Measurements from ENCODE around the gene FGF3. TPM values are rescaled to one million over a fixed set of nuclear protein-coding genes. Genes with fewer than 3 reads are reported as not detected.

FGF3 gene
- total and polyA plus RNA-seq, 5 experiments from 2014 or later = not detected

- DNase-seq = peak in 1 of 10 donors; percentile 24
- peaks cover 11 to 63% (median 30%) of the 10 kb centered on the region in 5 donors for H3K27me3 Mint-ChIP-seq
- H3K4me1 Mint-ChIP-seq = peaks cover 0 to 6% (median 0%) of the 10 kb centered on the region in 4 donors
- peaks cover 0 to 3% (median 0%) of the 10 kb centered on the region in 9 donors for H3K9me3 Mint-ChIP-seq
- no peak for ATAC-seq
- H3K36me3 Mint-ChIP-seq = no peaks in the 10 kb centered on the region
- no peak overlapping the region for H3K27ac Mint-ChIP-seq
- POLR2A ChIA-PET = no interaction called here
- H3K4me3 Mint-ChIP-seq = no peak overlapping the region
Measured at GRCh38 chr11:69816671-69817070, 2.5 kb downstream of the FGF3 start.

- ATAC-seq (no peak), DNase-seq (peak in 1 of 10 donors; percentile 61)
- no peak overlapping the region for H3K27ac Mint-ChIP-seq
- peaks cover 11 to 62% (median 30%) of the 10 kb centered on the region in 5 donors for H3K27me3 Mint-ChIP-seq
- no peaks in the 10 kb centered on the region for H3K36me3 Mint-ChIP-seq
- peaks cover 0 to 3% (median 0%) of the 10 kb centered on the region in 9 donors for H3K9me3 Mint-ChIP-seq
- POLR2A ChIA-PET = no interaction called here
- H3K4me1 Mint-ChIP-seq = peaks cover 0 to 6% (median 0%) of the 10 kb centered on the region in 4 donors
- no peak overlapping the region for H3K4me3 Mint-ChIP-seq
Measured at GRCh38 chr11:69815973-69816372, 3.2 kb downstream of the FGF3 start.

- Mint-ChIP-seq H3K36me3 (no peaks in the 10 kb centered on the region), H3K9me3 (peaks cover 0 to 3% (median 0%) of the 10 kb centered on the region in 9 donors), H3K27ac (no peak overlapping the region), H3K4me1 (peaks cover 0 to 6% (median 0%) of the 10 kb centered on the region in 4 donors), H3K27me3 (peaks cover 8 to 58% (median 29%) of the 10 kb centered on the region in 5 donors), H3K4me3 (no peak overlapping the region)
- POLR2A ChIA-PET = no interaction called here
- ATAC-seq (no peak), DNase-seq (no peak)
Measured at GRCh38 chr11:69814902-69815301, 4.3 kb downstream of the FGF3 start.

GRCh38 chr11:69814411-69814810, 4.8 kb downstream of the FGF3 start:
- Mint-ChIP-seq H3K27me3 (peaks cover 10 to 58% (median 30%) of the 10 kb centered on the region in 5 donors), H3K4me1 (peaks cover 0 to 7% (median 0%) of the 10 kb centered on the region in 4 donors), H3K4me3 (no peak overlapping the region), H3K9me3 (peaks cover 0 to 3% (median 0%) of the 10 kb centered on the region in 9 donors), H3K27ac (no peak overlapping the region), H3K36me3 (no peaks in the 10 kb centered on the region)
- no peak for ATAC-seq
- peak in 1 of 10 donors; percentile 54 for DNase-seq
- POLR2A ChIA-PET = no interaction called here

- H3K9me3 Mint-ChIP-seq = peaks cover 0 to 3% (median 0%) of the 10 kb centered on the region in 9 donors
- DNase-seq (no peak), ATAC-seq (no peak)
- H3K27ac Mint-ChIP-seq = no peak overlapping the region
- POLR2A ChIA-PET = no interaction called here
- H3K36me3 Mint-ChIP-seq = no peaks in the 10 kb centered on the region
- H3K4me3 Mint-ChIP-seq = no peak overlapping the region
- H3K4me1 Mint-ChIP-seq = peaks cover 0 to 8% (median 0%) of the 10 kb centered on the region in 4 donors
- peaks cover 11 to 57% (median 32%) of the 10 kb centered on the region in 5 donors for H3K27me3 Mint-ChIP-seq
Measured at GRCh38 chr11:69813839-69814238, 5.4 kb downstream of the FGF3 start.

- H3K27me3 Mint-ChIP-seq = peaks cover 11 to 57% (median 35%) of the 10 kb centered on the region in 5 donors
- H3K9me3 Mint-ChIP-seq = peaks cover 0 to 3% (median 0%) of the 10 kb centered on the region in 9 donors
- ATAC-seq (no peak), DNase-seq (no peak)
- no peak overlapping the region for H3K27ac Mint-ChIP-seq
- peaks cover 0 to 8% (median 0%) of the 10 kb centered on the region in 4 donors for H3K4me1 Mint-ChIP-seq
- no peaks in the 10 kb centered on the region for H3K36me3 Mint-ChIP-seq
- no peak overlapping the region for H3K4me3 Mint-ChIP-seq
- POLR2A ChIA-PET = no interaction called here
Measured at GRCh38 chr11:69812946-69813345, 6.3 kb downstream of the FGF3 start.

- peaks cover 0 to 3% (median 0%) of the 10 kb centered on the region in 9 donors for H3K9me3 Mint-ChIP-seq
- no peak overlapping the region for H3K27ac Mint-ChIP-seq
- POLR2A ChIA-PET = no interaction called here
- DNase-seq (no peak), ATAC-seq (no peak)
- no peak overlapping the region for H3K4me3 Mint-ChIP-seq
- H3K36me3 Mint-ChIP-seq = no peaks in the 10 kb centered on the region
- peaks cover 0 to 8% (median 0%) of the 10 kb centered on the region in 4 donors for H3K4me1 Mint-ChIP-seq
- H3K27me3 Mint-ChIP-seq = peaks cover 11 to 64% (median 35%) of the 10 kb centered on the region in 5 donors
Measured at GRCh38 chr11:69812256-69812655, 7.0 kb downstream of the FGF3 start.

- Mint-ChIP-seq H3K27ac (no peak overlapping the region), H3K27me3 (peaks cover 11 to 61% (median 32%) of the 10 kb centered on the region in 5 donors), H3K9me3 (peaks cover 0 to 3% (median 0%) of the 10 kb centered on the region in 9 donors), H3K4me1 (peaks cover 0 to 8% (median 0%) of the 10 kb centered on the region in 4 donors), H3K36me3 (no peaks in the 10 kb centered on the region), H3K4me3 (no peak overlapping the region)
- DNase-seq (no peak), ATAC-seq (no peak)
- POLR2A ChIA-PET = no interaction called here
Measured at GRCh38 chr11:69811431-69811830, 7.8 kb downstream of the FGF3 start.

- H3K4me1 Mint-ChIP-seq = peaks cover 0 to 8% (median 0%) of the 10 kb centered on the region in 4 donors
- POLR2A ChIA-PET = no interaction called here
- ATAC-seq = no peak
Measured at GRCh38 chr11:69810289-69811118, 8.7 kb downstream of the FGF3 start.

GRCh38 chr11:69808667-69809086, 10.5 kb downstream of the FGF3 start:
- peaks cover 3 to 37% (median 12%) of the 10 kb centered on the region in 5 donors for H3K27me3 Mint-ChIP-seq
- ATAC-seq (no peak), DNase-seq (no peak)
- H3K9me3 Mint-ChIP-seq = no peaks in the 10 kb centered on the region
- H3K4me1 Mint-ChIP-seq = peaks cover 0 to 3% (median 0%) of the 10 kb centered on the region in 4 donors
- H3K27ac Mint-ChIP-seq = no peak overlapping the region
- H3K36me3 Mint-ChIP-seq = no peaks in the 10 kb centered on the region
- POLR2A ChIA-PET = no interaction called here
- no peak overlapping the region for H3K4me3 Mint-ChIP-seq

More at GRCh38 chr11:69810289-69811118, 8.7 kb downstream of the FGF3 start:
- H3K4me3 Mint-ChIP-seq = no peak overlapping the region
- no peak overlapping the region for H3K27ac Mint-ChIP-seq
- H3K27me3 Mint-ChIP-seq = peaks cover 8 to 52% (median 24%) of the 10 kb centered on the region in 5 donors
- H3K9me3 Mint-ChIP-seq = peaks cover 0 to 3% (median 0%) of the 10 kb centered on the region in 9 donors
- no peak for DNase-seq
- H3K36me3 Mint-ChIP-seq = no peaks in the 10 kb centered on the region

- no peaks in the 10 kb centered on the region for H3K9me3 Mint-ChIP-seq
- DNase-seq = no peak
- peaks cover 0 to 3% (median 0%) of the 10 kb centered on the region in 4 donors for H3K4me1 Mint-ChIP-seq
- H3K4me3 Mint-ChIP-seq = no peak overlapping the region
- H3K27ac Mint-ChIP-seq = no peak overlapping the region
- peaks cover 3 to 24% (median 18%) of the 10 kb centered on the region in 5 donors for H3K27me3 Mint-ChIP-seq
- H3K36me3 Mint-ChIP-seq = no peaks in the 10 kb centered on the region
- POLR2A ChIA-PET = no interaction called here
- ATAC-seq = no peak
Measured at GRCh38 chr11:69807106-69807815, 12.0 kb downstream of the FGF3 start.

- POLR2A ChIA-PET = no interaction called here
- Mint-ChIP-seq H3K4me3 (no peak overlapping the region), H3K27me3 (peaks cover 3 to 20% (median 15%) of the 10 kb centered on the region in 5 donors), H3K4me1 (peaks cover 0 to 3% (median 0%) of the 10 kb centered on the region in 4 donors), H3K27ac (no peak overlapping the region), H3K9me3 (no peaks in the 10 kb centered on the region), H3K36me3 (no peaks in the 10 kb centered on the region)
- no peak for DNase-seq
- ATAC-seq = no peak
Measured at GRCh38 chr11:69804769-69805508, 14.3 kb downstream of the FGF3 start.

All from naive thymus-derived CD8-positive, alpha-beta T cell (primary cell).